ENCODE results near the gene PARP15. TPM values are rescaled to one million over a fixed set of nuclear protein-coding genes. Genes with fewer than 3 reads are reported as not detected.

Gene PARP15
- total RNA-seq, 4 donors from 2014 or later, result 1.2 to 10.3 (median 4.2) TPM

- TF ChIP-seq POLR2AphosphoS5 (IDR thresholded peaks at IDR 0.05), result no peak
- TF ChIP-seq CTCF (IDR thresholded peaks at IDR 0.05), result no peak
- TF ChIP-seq POLR2A (IDR thresholded peaks at IDR 0.05), result no peak
- no peak for TF ChIP-seq EP300 (IDR thresholded peaks at IDR 0.05; ENCODE audit: low read depth)
- in situ Hi-C loops (cut with MboI; ENCODE audit: low pct_ligation_motif_present in 1 of 4, low pct_unique_long_range_greater_than_20kb in 1 of 4, low sequenced_read_pairs in 3 of 4) (no loop called here), intact Hi-C loops (cut with DNase I; ENCODE audit: low total_unique reads) (no loop called here)
- no peaks in the 10 kb centered on the region for H3K36me3 ChIP-seq
- no peaks in the 10 kb centered on the region for H3K9me3 ChIP-seq
- WGBS, 2 donors (ENCODE audit: low coverage in 1 of 2), result 72 to 87% methylated on average over 5 of the region's 5 CpGs
- H3K27ac ChIP-seq, result no peak overlapping the region
- no peak overlapping the region for H3K4me3 ChIP-seq
- H3K27me3 ChIP-seq, result no peaks in the 10 kb centered on the region
- peaks cover 0 to 4% (median 0%) of the 10 kb centered on the region in 4 donors for H3K4me1 ChIP-seq
- no peak for DNase-seq
Observed at GRCh38 chr3:122612696-122613095, 35.2 kb downstream of the PARP15 start.

DNA sequence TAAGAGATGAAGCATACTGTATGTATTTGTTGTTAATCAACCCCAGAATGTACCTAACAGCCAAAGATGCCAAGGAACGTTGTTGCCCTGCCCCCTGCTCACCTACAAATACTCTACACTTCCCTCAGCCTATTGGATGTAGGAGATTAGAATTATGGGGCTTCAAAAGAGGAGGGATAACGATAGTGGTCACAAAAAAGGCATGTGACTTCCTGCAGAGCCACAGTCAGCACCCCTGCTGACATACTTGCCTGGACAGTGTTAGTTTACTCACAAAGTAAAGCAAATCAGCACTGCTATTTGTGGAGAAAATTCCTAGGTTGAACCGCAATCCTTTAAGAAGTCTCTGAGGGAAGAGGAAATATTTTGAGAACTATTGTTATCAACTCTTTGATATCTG is 37.9 kb downstream of the PARP15 start:
- no peaks in the 10 kb centered on the region for H3K27me3 ChIP-seq
- no peak for TF ChIP-seq EP300 (IDR thresholded peaks at IDR 0.05; ENCODE audit: low read depth)
- TF ChIP-seq POLR2AphosphoS5 (IDR thresholded peaks at IDR 0.05), result no peak
- TF ChIP-seq CTCF (IDR thresholded peaks at IDR 0.05), result no peak
- in situ Hi-C loops (cut with MboI; ENCODE audit: low pct_ligation_motif_present in 1 of 4, low pct_unique_long_range_greater_than_20kb in 1 of 4, low sequenced_read_pairs in 3 of 4), result no loop called here
- no peak overlapping the region for H3K27ac ChIP-seq
- WGBS, 2 donors (ENCODE audit: low coverage in 1 of 2), result 56 to 57% methylated on average over 3 of the region's 3 CpGs
- H3K4me3 ChIP-seq, result no peak overlapping the region
- no peak for DNase-seq
- H3K4me1 ChIP-seq, result no peaks in the 10 kb centered on the region
- intact Hi-C loops (cut with DNase I; ENCODE audit: low total_unique reads), result no loop called here
- H3K9me3 ChIP-seq, result no peaks in the 10 kb centered on the region
- no peaks in the 10 kb centered on the region for H3K36me3 ChIP-seq

GRCh38 chr3:122618614-122619013 is 41.2 kb downstream of the PARP15 start:
- DNase-seq, result no peak
- no peak for TF ChIP-seq EP300 (IDR thresholded peaks at IDR 0.05; ENCODE audit: low read depth)
- TF ChIP-seq CTCF (IDR thresholded peaks at IDR 0.05), result no peak
- no peak for TF ChIP-seq POLR2AphosphoS5 (IDR thresholded peaks at IDR 0.05)
- no peak for TF ChIP-seq POLR2A (IDR thresholded peaks at IDR 0.05)
- H3K9me3 ChIP-seq, result no peaks in the 10 kb centered on the region
- no peaks in the 10 kb centered on the region for H3K4me1 ChIP-seq
- WGBS, 2 donors (ENCODE audit: low coverage in 1 of 2), result 60 to 81% methylated on average over 1 to 3 of the region's 3 CpGs
- no peak overlapping the region for H3K27ac ChIP-seq
- no peak overlapping the region for H3K4me3 ChIP-seq
- in situ Hi-C loops (cut with MboI; ENCODE audit: low pct_ligation_motif_present in 1 of 4, low pct_unique_long_range_greater_than_20kb in 1 of 4, low sequenced_read_pairs in 3 of 4), result no loop called here
- no peaks in the 10 kb centered on the region for H3K27me3 ChIP-seq
- no peaks in the 10 kb centered on the region for H3K36me3 ChIP-seq
- intact Hi-C loops (cut with DNase I; ENCODE audit: low total_unique reads), result no loop called here

GRCh38 chr3:122619040-122619439 is 41.6 kb downstream of the PARP15 start:
- Histone ChIP-seq H3K4me1 (no peaks in the 10 kb centered on the region), H3K36me3 (no peaks in the 10 kb centered on the region), H3K4me3 (no peak overlapping the region), H3K27ac (no peak overlapping the region), H3K9me3 (no peaks in the 10 kb centered on the region), H3K27me3 (no peaks in the 10 kb centered on the region)
- intact Hi-C loops (cut with DNase I; ENCODE audit: low total_unique reads), result no loop called here
- TF ChIP-seq POLR2AphosphoS5 (IDR thresholded peaks at IDR 0.05) (no peak), EP300 (IDR thresholded peaks at IDR 0.05; ENCODE audit: low read depth) (no peak), CTCF (IDR thresholded peaks at IDR 0.05) (no peak), POLR2A (IDR thresholded peaks at IDR 0.05) (no peak)
- in situ Hi-C loops (cut with MboI; ENCODE audit: low pct_ligation_motif_present in 1 of 4, low pct_unique_long_range_greater_than_20kb in 1 of 4, low sequenced_read_pairs in 3 of 4), result no loop called here
- WGBS, 2 donors (ENCODE audit: low coverage in 1 of 2), result 45 to 62% methylated on average over 4 of the region's 4 CpGs
- no peak for DNase-seq

Measured in transverse colon (tissue), 4 donors.